NCI-H2081 treated with DMSO at 0.1 percent for 48 hours (cell line): Measurements from ENCODE around the gene ASIC2.

Experiments used
- DNase-seq: peaks from one replicate; lab custom pipeline; 2025; lab: John Stamatoyannopoulos, UW

ASIC2 gene

GRCh38 chr17:33287096-33287725 lies 5.9 kb downstream of the ASIC2 start:
- DNase-seq, result no peak

DNA sequence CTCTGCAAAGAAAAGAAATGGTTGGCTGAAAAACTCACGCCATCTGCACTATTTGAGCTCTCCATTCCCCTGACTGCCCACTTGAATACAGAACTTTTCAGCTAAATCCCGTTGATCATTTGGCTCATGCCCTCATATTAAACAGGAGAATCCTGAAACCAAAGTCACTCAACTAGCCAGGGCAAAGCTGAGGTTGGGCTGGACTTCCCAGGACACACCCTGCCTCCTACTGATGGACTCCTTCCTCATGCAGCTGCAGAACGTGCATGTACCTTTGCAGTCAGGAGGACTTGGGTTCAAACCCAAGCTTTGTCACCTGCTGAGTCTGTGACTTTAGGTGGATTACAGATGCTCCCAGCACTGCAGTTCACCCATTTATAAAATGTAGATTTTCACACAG lies 7.7 kb downstream of the ASIC2 start:
- DNase-seq, result no peak

DNA sequence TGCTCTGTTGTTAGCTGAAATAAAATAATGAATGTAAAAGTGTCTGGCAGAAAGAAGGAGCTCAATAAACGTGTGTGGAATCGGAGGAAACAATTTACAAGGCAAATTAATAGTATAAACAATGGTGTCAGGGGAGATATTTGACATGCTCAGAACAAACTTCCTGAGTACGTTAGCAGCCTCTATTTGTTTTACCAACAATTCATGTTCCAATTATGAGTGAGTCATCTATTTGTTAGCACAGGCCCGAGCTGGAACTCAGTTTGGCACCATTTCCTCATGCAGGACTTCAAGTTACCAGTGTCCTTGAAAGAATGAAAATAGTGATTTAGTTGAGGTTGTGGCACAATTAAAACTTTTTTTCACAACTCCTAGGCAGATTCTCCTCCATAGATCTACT lies 9.1 kb downstream of the ASIC2 start:
- no peak for DNase-seq

- DNase-seq, result no peak
These were observed 12.7 kb downstream of the ASIC2 start for GRCh38 chr17:33280162-33280943.

GRCh38 chr17:33277436-33278100 lies 15.5 kb downstream of the ASIC2 start:
- DNase-seq, result no peak

DNA sequence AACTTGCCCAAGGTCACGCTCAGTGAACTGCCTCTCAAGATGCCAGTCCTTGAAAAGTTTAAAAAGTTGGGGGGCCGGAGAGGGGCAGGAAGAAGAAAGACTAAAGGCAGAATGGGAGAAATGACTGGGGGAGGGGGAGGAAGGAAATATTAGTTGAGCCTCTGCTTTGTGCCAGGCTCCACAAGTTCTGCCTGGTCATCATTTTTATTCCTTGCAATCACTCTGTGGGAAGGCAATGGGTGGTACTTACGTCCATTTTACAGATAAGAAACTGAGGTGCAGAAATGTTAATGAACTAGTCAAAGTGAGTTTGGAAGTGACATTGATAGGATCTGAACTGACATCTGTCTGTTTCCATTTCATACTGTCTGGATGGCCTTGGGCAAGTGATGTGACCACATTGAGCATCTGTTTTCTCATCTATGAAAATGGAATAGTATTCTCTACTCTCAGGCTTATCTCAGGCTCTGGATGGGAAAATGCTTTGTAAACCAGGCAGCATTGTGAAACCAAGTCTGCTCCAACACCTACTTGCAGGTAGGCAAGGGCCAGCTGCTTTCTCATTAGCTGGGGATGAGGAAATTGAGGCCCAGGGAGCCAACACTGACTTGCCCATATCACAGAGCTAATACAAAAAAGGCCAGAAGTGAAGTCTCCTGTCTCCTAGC lies 19.2 kb downstream of the ASIC2 start:
- no peak for DNase-seq

DNA sequence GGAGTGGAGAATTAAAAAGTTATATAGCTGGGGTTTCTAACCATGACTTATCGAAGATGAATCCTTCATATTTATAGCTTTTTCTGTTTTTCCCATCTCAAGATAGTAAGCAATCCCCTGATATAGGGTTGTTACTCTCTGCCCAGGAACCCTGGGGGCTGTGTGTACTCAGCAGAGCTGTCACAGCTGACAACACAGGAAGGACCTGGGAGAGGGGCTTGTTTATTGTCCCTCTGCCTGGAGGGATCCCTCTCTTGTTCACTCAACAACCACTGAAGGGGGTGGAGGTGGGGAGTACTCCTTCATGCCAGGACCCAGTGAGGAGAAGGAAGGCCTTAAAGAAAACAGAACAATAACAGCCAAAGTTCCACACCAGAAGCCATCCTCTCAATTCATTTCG lies 19.8 kb downstream of the ASIC2 start:
- DNase-seq, result no peak

DNA sequence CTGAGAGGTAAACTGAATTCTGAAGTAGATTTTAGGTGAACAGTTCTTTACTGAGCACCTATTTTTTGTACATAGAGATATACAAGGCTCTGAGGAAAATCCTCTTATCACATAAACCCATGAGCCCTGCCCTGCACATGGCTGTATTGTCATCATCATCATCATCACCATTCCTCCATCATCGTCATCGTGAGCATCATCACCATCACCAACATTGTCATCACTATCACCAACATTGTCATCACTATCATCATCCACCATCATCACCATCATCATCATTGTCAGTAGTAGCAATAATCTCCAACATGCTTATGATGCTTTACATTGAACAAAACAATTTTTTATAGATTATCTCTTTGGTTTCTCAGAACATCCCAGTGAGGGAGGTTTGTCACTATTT lies 20.7 kb downstream of the ASIC2 start:
- DNase-seq, result no peak

- DNase-seq, result no peak
These were observed 23.6 kb downstream of the ASIC2 start for GRCh38 chr17:33269337-33270060.

GRCh38 chr17:33267851-33268548 lies 25.1 kb downstream of the ASIC2 start:
- no peak for DNase-seq

- no peak for DNase-seq
These were observed 25.8 kb downstream of the ASIC2 start for GRCh38 chr17:33267271-33267790.

DNA sequence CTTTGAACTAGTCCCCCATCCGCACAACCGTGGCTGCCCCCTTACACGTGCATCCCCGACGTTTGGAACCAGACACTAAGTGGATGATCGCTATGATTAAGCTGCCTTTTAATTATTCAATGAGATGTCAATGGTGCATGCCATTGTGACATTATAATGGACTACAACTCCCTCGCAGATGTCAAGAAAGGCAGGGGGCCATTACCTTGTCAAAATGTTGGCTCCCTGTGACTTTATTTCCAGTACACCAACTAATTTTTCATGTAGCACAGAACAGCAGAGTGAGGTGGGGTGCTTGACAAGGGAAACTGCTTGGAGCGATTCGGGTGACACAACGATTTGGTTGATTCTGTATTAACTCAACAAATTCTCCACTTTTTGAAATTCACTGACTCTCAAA lies 26.5 kb downstream of the ASIC2 start:
- DNase-seq, result no peak

DNA sequence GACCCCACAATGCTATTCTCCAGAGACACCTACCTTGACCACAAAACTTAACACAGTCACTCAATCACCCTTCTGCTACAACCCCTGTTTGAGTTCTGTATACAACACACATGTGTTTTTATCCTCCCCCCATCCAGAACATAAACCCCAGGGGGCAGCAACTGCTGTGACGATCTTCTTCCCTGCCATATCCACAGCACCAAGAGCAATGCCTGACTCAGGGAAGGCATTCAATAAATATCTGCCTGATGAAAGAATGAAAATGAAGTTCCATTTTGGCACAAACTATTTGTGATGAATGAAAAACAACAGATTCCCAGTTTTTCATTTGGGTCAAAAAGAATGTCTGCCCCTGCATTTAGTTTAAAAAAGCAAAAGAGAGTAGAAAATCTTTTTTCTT lies 27.0 kb downstream of the ASIC2 start:
- DNase-seq, result no peak

- DNase-seq, result no peak
These were observed 29.7 kb downstream of the ASIC2 start for GRCh38 chr17:33263396-33263795.

- DNase-seq, result no peak
These were observed 30.6 kb downstream of the ASIC2 start for GRCh38 chr17:33262266-33263123.

DNA sequence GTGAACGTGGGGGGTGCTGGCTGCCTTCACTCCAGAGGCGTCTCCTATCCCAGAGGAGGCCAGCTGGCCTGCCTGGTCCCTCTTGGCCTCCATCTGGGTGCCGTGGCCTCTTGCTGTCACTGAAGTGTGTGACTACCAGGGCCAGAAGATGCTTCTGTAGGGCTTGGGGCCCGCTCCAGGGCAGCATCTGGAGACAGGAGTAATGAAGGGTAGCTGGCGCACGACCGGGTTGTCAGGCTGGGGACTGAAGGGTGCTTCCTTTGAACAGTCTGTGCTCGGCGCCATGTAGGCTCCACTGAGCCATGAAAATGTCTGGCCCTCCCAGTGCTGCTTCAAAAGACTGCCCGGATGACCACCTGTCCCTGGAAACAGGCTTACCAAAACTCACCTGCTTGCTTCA lies 31.3 kb downstream of the ASIC2 start:
- no peak for DNase-seq

DNA sequence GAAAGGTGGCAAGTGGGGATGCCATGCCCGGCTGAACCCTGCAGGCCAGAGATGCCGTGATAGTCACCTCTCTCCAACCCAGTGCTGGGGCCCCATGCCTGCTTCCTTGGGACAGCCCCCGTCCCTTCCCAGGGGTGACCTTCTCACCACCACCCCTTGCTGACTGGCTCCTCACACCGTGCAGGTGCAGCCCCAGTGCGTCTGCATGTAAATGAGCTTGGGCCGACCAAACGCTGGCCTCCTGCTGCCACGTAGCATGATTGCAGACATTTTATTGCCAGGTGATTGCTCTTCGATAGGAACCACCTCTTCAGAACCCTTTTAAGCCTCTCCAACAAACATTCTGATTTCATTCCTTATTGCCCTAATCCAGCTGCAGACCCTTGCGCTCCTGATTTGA lies 32.5 kb downstream of the ASIC2 start:
- no peak for DNase-seq

DNA sequence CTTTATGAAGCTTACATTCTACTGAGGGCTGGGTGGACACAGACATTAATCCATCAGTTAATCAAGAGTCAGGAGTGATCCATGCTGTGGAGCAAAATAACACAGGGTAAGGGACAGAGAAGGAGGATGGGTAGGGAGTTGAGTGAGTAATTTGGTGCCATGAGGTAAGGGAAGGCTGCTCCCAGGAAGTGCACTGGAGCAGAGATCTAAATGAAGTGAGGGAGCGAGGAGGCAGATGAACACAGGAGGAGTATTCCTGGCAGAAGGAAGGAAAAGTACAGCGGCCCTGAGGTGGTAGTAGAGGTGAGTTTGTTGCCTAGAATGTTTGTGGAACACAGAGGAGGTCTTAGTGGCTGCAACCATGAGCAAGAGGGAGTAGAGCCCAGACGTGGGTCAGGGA lies 34.8 kb downstream of the ASIC2 start:
- DNase-seq, result no peak

DNA sequence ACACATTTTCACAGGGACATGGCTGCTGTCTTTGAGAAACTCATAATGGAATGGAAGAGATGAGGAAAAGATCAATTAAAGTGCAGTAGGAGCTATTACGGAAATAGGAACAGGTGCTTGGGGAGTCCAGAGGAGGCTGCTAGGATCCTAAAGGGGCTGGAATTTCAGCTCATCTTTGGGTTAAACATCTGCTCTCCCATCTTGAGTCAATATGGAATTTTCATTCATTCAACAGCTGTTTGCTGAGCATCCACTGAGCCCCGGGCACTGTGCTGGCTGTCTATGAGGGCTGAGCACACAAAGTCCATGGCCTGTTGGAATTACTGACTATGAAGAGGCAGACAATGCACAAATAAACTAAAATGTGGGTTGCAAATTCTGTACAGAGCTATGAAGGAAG lies 47.9 kb downstream of the ASIC2 start:
- no peak for DNase-seq

GRCh38 chr17:33243732-33244131 lies 49.4 kb downstream of the ASIC2 start:
- DNase-seq, result no peak
